ENCODE data around the gene HOXA2. TPM values are rescaled to one million over a fixed set of nuclear protein-coding genes. Genes with fewer than 3 reads are reported as not detected.

HOXA2 gene
- not detected for total RNA-seq
- not detected for polyA plus RNA-seq

GRCh38 chr7:27102581-27103442 is at the start of gene HOXA2:
HOXA2 (minus strand) TSS chr7:27102683; CDS start chr7:27102500, 183 bp downstream.
- Histone ChIP-seq H3K4me1 (ENCODE audit: insufficient read depth, low read length) (peaks cover 12% of the 10 kb centered on the region), H3K4me3 (ENCODE audit: low read length) (no peak within 1 kb of the TSS), H3K27me3 (ENCODE audit: insufficient read depth, low read length, poor library complexity, severe bottlenecking) (peaks cover 38% of the 10 kb centered on the region), H3K9me3 (ENCODE audit: low read length) (no peaks in the 10 kb centered on the region), H3K27ac (ENCODE audit: low read depth, low read length) (no peak within 1 kb of the TSS), H3K36me3 (ENCODE audit: insufficient read depth, low read length) (no peaks in the 10 kb centered on the region)
- ChIA-PET CTCF (no interaction called here), POLR2A (no interaction called here)
- H3K27ac Mint-ChIP-seq = peak within 1 kb of the TSS in 2 of 8 donors; percentile 40 to 67
- H3K4me3 Mint-ChIP-seq = peak within 1 kb of the TSS; percentile 32 to 84 (median 52)
- peaks cover 9 to 23% (median 15%) of the 10 kb centered on the region in 3 donors for H3K36me3 Mint-ChIP-seq
- DNase-seq = no peak
- peaks cover 24 to 33% (median 25%) of the 10 kb centered on the region in 3 donors for H3K4me1 Mint-ChIP-seq
- peaks cover 38 to 77% of the 10 kb centered on the region in 2 donors for H3K27me3 Mint-ChIP-seq
- no peaks in the 10 kb centered on the region for H3K9me3 Mint-ChIP-seq

- Mint-ChIP-seq H3K9me3 (peaks cover 0 to 10% (median 0%) of the 10 kb centered on the region in 5 donors), H3K4me3 (peak overlapping the region; percentile 68 to 88 (median 80)), H3K4me1 (peaks cover 43 to 64% (median 49%) of the 10 kb centered on the region in 3 donors), H3K27me3 (peaks cover 87 to 92% of the 10 kb centered on the region in 2 donors), H3K27ac (peak overlapping the region in 5 of 8 donors; percentile 27 to 82 (median 67)), H3K36me3 (peaks cover 0 to 2% (median 0%) of the 10 kb centered on the region in 3 donors)
- no peak overlapping the region for H3K27ac ChIP-seq (ENCODE audit: low read depth, low read length)
- no peaks in the 10 kb centered on the region for H3K9me3 ChIP-seq (ENCODE audit: low read length)
- H3K4me1 ChIP-seq (ENCODE audit: insufficient read depth, low read length) = peaks cover 45% of the 10 kb centered on the region
- POLR2A ChIA-PET = interaction anchor here (1.0 kb wide), 1 partner anchor 10 kb away, joined by 3 read pairs; no protein-coding TSS in a partner anchor
- no peaks in the 10 kb centered on the region for H3K36me3 ChIP-seq (ENCODE audit: insufficient read depth, low read length)
- H3K27me3 ChIP-seq (ENCODE audit: insufficient read depth, low read length, poor library complexity, severe bottlenecking) = peaks cover 92% of the 10 kb centered on the region
- CTCF ChIA-PET = interaction anchor here (0.9 to 6.9 kb wide), 18 partner anchors 8 to 1278 kb away, joined by 3 to 71 read pairs (median 4); partner anchors contain the start of genes HOXA4 and HOXA9
- no peak for DNase-seq
- peak overlapping the region; percentile 66 for H3K4me3 ChIP-seq (ENCODE audit: low read length)
Observed at GRCh38 chr7:27151341-27151930, 49.0 kb upstream of the HOXA2 start.

GRCh38 chr7:27150568-27151340 is 48.3 kb upstream of the HOXA2 start:
- Histone ChIP-seq H3K36me3 (ENCODE audit: insufficient read depth, low read length) (no peaks in the 10 kb centered on the region), H3K4me1 (ENCODE audit: insufficient read depth, low read length) (peaks cover 38% of the 10 kb centered on the region), H3K9me3 (ENCODE audit: low read length) (no peaks in the 10 kb centered on the region), H3K4me3 (ENCODE audit: low read length) (peak overlapping the region; percentile 66), H3K27me3 (ENCODE audit: insufficient read depth, low read length, poor library complexity, severe bottlenecking) (peaks cover 90% of the 10 kb centered on the region), H3K27ac (ENCODE audit: low read depth, low read length) (no peak overlapping the region)
- ChIA-PET CTCF (interaction anchor here (0.7 to 6.9 kb wide), 25 partner anchors 8 to 1292 kb away, joined by 3 to 71 read pairs (median 4); partner anchors contain the start of genes HOXA4 and HOXA9), POLR2A (interaction anchor here (1.0 kb wide), 1 partner anchor 11 kb away, joined by 3 read pairs; no protein-coding TSS in a partner anchor)
- H3K9me3 Mint-ChIP-seq = peaks cover 0 to 10% (median 0%) of the 10 kb centered on the region in 5 donors
- peak; percentile 47 to 76 (median 57) for DNase-seq
- peak overlapping the region; percentile 68 to 88 (median 80) for H3K4me3 Mint-ChIP-seq
- peaks cover 0 to 2% (median 0%) of the 10 kb centered on the region in 3 donors for H3K36me3 Mint-ChIP-seq
- peak overlapping the region in 5 of 8 donors; percentile 22 to 82 (median 67) for H3K27ac Mint-ChIP-seq
- peaks cover 37 to 57% (median 44%) of the 10 kb centered on the region in 3 donors for H3K4me1 Mint-ChIP-seq
- peaks cover 86 to 92% of the 10 kb centered on the region in 2 donors for H3K27me3 Mint-ChIP-seq

- H3K4me3 ChIP-seq (ENCODE audit: low read length) = peak overlapping the region; percentile 66
- peak overlapping the region in 4 of 7 donors; percentile 12 to 80 (median 67) for H3K4me3 Mint-ChIP-seq
- H3K9me3 Mint-ChIP-seq = peaks cover 0 to 7% (median 0%) of the 10 kb centered on the region in 5 donors
Observed at GRCh38 chr7:27149842-27150567, 47.5 kb upstream of the HOXA2 start.

DNA sequence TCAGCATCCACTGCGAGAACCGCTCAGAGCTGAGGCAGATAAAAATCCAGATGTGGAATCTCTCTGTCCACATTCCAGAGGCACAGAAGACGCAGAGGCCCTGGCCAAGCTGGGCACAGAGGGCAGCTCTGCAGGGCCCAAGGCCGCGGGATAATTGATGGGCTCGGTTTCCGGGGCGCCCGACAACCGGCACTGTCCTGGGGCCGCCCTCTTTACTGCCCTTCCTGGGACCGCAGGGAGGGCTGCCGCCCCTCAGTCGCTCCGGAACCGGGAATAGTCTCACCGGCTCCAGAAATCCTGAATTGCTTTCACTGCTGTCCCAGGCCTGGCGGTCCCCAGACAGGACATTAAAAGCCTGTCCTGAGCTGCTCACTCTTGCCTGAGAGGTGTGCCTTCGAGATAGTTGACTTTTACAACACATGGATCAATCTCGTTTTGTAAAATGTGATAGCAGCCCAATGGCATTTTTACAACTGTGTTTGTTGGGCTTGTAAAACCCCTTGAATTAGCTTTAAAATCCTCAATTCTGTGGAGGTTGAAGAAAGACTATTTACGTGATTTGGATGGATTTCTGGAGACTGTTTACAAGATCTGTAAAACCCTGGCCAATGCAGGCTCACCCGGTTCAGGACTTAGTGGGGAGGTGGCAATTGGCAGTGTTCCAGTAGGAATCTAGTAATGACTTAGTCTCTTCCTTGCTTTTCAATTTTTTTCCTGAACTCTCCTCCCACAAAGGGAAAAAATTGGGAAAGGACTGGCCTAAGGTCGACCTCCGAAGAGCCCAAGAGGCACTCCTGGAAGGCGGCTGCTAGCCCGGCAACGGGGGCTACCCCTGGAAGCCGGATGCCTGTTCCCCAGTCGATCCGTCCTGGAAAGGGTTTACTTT is 46.5 kb upstream of the HOXA2 start:
- H3K27me3 ChIP-seq (ENCODE audit: insufficient read depth, low read length, poor library complexity, severe bottlenecking) = peaks cover 73% of the 10 kb centered on the region
- H3K4me1 Mint-ChIP-seq = peaks cover 19 to 41% (median 28%) of the 10 kb centered on the region in 3 donors
- no peaks in the 10 kb centered on the region for H3K9me3 ChIP-seq (ENCODE audit: low read length)
- peaks cover 0 to 2% (median 0%) of the 10 kb centered on the region in 5 donors for H3K9me3 Mint-ChIP-seq
- peaks cover 24% of the 10 kb centered on the region for H3K4me1 ChIP-seq (ENCODE audit: insufficient read depth, low read length)
- no peaks in the 10 kb centered on the region for H3K36me3 Mint-ChIP-seq
- no peaks in the 10 kb centered on the region for H3K36me3 ChIP-seq (ENCODE audit: insufficient read depth, low read length)
- POLR2A ChIA-PET = no interaction called here
- H3K27ac Mint-ChIP-seq = peak overlapping the region in 1 of 8 donors; percentile 29
- H3K27me3 Mint-ChIP-seq = peaks cover 77 to 85% of the 10 kb centered on the region in 2 donors
- H3K27ac ChIP-seq (ENCODE audit: low read depth, low read length) = no peak overlapping the region
- no peak overlapping the region for H3K4me3 Mint-ChIP-seq
- CTCF ChIA-PET = interaction anchor here (0.9 to 6.9 kb wide), 11 partner anchors 14 to 1255 kb away, joined by 3 to 71 read pairs (median 4); partner anchors contain the start of genes HOXA4 and HOXA9
- DNase-seq = no peak
- no peak overlapping the region for H3K4me3 ChIP-seq (ENCODE audit: low read length)

More at GRCh38 chr7:27149842-27150567, 47.5 kb upstream of the HOXA2 start:
- Histone ChIP-seq H3K27ac (ENCODE audit: low read depth, low read length) (no peak overlapping the region), H3K4me1 (ENCODE audit: insufficient read depth, low read length) (peaks cover 32% of the 10 kb centered on the region), H3K9me3 (ENCODE audit: low read length) (no peaks in the 10 kb centered on the region), H3K27me3 (ENCODE audit: insufficient read depth, low read length, poor library complexity, severe bottlenecking) (peaks cover 83% of the 10 kb centered on the region), H3K36me3 (ENCODE audit: insufficient read depth, low read length) (no peaks in the 10 kb centered on the region)
- DNase-seq = no peak
- H3K27me3 Mint-ChIP-seq = peaks cover 79 to 89% of the 10 kb centered on the region in 2 donors
- H3K4me1 Mint-ChIP-seq = peaks cover 29 to 50% (median 36%) of the 10 kb centered on the region in 3 donors
- ChIA-PET POLR2A (interaction anchor here (1.0 kb wide), 1 partner anchor 11 kb away, joined by 3 read pairs; no protein-coding TSS in a partner anchor), CTCF (interaction anchor here (0.7 to 6.9 kb wide), 25 partner anchors 8 to 1291 kb away, joined by 3 to 71 read pairs (median 4); partner anchors contain the start of genes HOXA4 and HOXA9)
- H3K36me3 Mint-ChIP-seq = peaks cover 0 to 2% (median 0%) of the 10 kb centered on the region in 3 donors
- H3K27ac Mint-ChIP-seq = peak overlapping the region in 1 of 8 donors; percentile 31

DNA sequence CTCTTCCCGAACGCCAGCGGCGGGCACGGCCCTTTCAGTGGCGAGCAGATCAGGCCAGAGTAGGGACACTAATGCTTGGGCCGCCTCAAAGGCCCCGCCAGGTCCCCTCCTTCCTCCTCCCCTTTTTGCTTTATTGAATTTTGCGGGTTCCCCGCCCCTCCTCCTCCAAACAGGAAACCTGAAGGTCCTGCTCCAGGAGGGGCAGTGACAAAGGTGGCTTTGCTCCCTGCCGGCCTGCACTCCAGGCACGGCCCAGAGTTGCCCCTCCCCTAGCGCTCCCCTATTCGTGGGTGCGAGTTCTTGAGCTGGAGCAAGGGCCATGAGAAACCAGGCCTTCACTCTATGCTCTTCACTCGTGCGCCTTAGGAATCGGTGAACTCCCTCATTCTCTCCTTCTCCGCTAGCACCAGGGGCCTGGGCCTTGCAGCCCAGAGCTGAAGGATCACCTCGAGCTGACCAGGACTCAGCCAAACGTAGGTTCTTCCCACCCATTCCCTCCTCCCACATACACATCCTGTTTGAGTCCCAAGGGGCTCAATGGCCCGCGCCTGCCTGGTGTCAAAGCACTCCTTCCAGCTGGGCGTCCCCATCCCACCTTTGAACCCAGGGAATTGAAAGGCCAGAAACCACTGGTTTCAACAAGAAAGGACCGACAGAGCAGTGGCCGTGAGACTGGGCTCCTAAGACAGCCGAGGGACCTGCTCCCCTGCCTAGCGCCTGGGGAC is 45.7 kb upstream of the HOXA2 start:
- no peaks in the 10 kb centered on the region for H3K36me3 ChIP-seq (ENCODE audit: insufficient read depth, low read length)
- Mint-ChIP-seq H3K27me3 (peaks cover 69 to 81% of the 10 kb centered on the region in 2 donors), H3K4me3 (peak overlapping the region in 5 of 7 donors; percentile 37 to 73 (median 61)), H3K27ac (peak overlapping the region in 2 of 8 donors; percentile 29 to 35), H3K36me3 (no peaks in the 10 kb centered on the region), H3K4me1 (peaks cover 15 to 41% (median 24%) of the 10 kb centered on the region in 3 donors), H3K9me3 (peaks cover 0 to 2% (median 0%) of the 10 kb centered on the region in 5 donors)
- no peaks in the 10 kb centered on the region for H3K9me3 ChIP-seq (ENCODE audit: low read length)
- ChIA-PET POLR2A (no interaction called here), CTCF (interaction anchor here (1.4 to 6.9 kb wide), 2 partner anchors 15 to 25 kb away, joined by 4 to 71 read pairs; partner anchors contain the start of gene HOXA9)
- H3K27me3 ChIP-seq (ENCODE audit: insufficient read depth, low read length, poor library complexity, severe bottlenecking) = peaks cover 65% of the 10 kb centered on the region
- DNase-seq = no peak
- H3K4me1 ChIP-seq (ENCODE audit: insufficient read depth, low read length) = peaks cover 24% of the 10 kb centered on the region
- H3K27ac ChIP-seq (ENCODE audit: low read depth, low read length) = no peak overlapping the region
- H3K4me3 ChIP-seq (ENCODE audit: low read length) = no peak overlapping the region

Data from CD8-positive, alpha-beta memory T cell (primary cell).